ENCODE results near the gene CCNL2.

- TF ChIP-seq CTCF (IDR thresholded peaks at IDR 0.05) = no peak
- no peak for TF ChIP-seq POLR2A (IDR thresholded peaks at IDR 0.05)
Measured at GRCh38 chr1:1381294-1381693, 17.8 kb downstream of the CCNL2 start.

Data from right lobe of liver (tissue), 4 donors.